GM19455 (cell line): Measurements from ENCODE around the gene KIFC3.
"Not testable (repeated sequence)": the region's sequence is repeated elsewhere in the genome, so short reads cannot be mapped to it uniquely, and the experiment has no call there.

Source experiments
- ATAC-seq: cut with Tn5 transposase; IDR thresholded peaks from one replicate; pipeline ENCODE4 v1.9.1; 2021; ENCODE audit not compliant: unreplicated experiment

The KIFC3 gene

GRCh38 chr16:57826052-57826451 is 23.8 kb upstream of the KIFC3 start:
- no peak for ATAC-seq

DNA sequence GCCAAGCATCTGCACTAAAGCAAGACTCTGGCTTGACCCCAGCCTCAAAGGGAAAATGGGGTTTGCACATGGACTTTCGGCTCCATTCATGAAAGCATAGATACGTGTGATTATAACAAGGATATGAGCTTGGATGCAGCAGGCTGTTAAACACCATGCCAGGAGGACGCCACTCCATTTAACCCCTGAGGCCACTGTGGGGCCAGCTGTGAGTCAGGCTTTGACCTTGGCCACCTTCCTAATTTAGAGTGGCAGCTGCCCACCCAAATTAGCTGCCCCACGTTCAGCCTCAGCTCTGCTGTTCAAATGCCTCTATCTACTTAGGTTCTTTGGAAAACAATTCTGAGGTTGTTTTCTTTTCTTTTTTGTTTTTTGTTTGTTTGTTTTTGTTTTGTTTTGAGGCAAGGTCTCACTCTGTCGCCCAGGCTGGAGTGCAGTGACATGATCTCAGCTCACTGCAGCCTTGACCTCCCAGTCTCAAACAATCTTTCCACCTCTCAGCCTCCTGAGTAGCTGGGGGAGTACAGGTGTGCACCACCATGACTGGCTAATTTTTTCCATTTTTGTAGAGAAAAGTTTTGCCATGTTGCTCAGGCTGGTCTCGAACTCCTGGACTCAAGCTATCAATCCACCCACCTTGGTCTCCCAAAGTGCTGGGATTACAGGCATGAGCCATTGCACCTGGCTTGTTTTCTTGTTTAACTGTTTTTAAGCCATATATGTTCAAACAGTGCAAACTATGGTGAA is 23.2 kb upstream of the KIFC3 start:
- ATAC-seq = no peak

DNA sequence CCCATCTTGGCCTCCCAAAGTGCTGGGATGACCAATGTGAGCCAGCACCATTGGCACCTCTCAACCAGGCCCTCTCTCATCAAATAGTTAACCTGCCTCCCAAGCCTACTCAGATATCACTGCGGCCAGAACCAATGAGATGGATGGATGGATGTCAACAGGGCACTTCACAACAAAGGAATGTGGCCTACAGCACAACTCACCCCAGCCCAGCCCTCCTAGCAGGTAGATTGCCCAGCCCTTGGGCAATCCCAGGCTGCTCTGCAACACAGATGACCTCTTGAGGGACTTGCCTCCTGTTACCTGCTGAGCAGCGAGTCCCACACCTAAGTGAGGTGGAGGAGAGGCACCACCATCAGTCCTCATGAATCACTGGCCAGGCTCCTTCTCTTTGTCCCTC is 22.6 kb upstream of the KIFC3 start:
- ATAC-seq = no peak

DNA sequence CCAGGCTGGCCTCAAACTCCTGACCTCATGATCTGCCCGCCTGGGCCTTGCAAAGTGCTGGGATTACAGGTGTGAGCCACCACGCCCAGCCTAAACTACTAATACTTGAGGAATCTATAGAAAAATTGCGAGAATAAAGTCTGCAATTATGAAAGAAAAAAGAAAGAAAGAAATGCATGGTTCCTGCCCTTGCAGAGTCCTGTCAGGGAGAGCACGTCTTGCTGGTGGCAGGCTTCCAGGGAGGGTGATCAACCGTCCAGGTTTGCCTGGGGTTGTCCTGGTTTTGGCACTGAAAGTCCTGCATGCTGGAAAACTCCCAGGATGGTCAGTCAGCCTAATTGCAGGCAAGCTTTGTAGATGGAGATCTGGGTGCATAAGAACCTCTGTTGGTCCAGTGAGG is 21.5 kb upstream of the KIFC3 start:
- no peak for ATAC-seq

DNA sequence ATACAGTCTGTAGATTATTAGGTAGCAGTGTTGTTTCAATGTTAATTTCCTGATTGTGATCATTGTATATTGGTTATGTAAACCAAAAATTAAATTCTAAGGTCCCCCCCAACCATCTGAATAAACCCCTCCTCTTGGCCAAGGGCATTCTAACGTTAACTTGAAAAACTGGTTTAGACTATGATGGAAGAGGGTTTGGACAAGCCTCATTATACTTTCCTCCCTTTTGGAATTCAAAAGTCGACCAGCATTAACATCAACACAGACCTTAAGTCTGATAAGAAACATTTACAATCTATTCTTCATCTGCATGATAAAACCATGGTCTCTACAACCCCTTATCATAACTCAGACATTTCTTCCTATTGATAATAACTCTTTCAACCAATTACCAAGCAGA is 20.6 kb upstream of the KIFC3 start:
- no peak for ATAC-seq

GRCh38 chr16:57822018-57822553 is 19.8 kb upstream of the KIFC3 start:
- ATAC-seq = no peak

- no peak for ATAC-seq
These were observed 19.1 kb upstream of the KIFC3 start for GRCh38 chr16:57821149-57821971.

- no peak for ATAC-seq
These were observed 16.2 kb upstream of the KIFC3 start for GRCh38 chr16:57818377-57819064.

DNA sequence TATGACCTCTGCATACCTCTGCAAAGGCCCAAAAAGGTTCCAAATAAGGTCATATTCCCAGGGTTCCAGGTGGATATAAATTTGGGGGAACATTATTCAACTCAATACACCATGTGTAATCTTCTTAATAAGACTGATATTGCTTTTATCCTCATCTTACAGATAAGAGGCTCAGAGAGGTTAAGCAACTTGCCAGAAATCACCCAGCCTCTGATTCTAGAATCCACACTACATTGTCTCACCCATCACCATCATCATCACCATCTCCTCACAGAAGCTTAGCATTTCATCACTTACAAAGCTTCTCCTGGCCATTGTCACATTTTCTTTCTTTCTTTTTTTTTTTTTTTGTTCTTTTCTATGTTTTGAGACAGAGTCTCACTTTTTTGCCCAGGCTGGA is 15.4 kb upstream of the KIFC3 start:
- no peak for ATAC-seq

- no peak for ATAC-seq
These were observed 13.9 kb upstream of the KIFC3 start for GRCh38 chr16:57815987-57816745.

DNA sequence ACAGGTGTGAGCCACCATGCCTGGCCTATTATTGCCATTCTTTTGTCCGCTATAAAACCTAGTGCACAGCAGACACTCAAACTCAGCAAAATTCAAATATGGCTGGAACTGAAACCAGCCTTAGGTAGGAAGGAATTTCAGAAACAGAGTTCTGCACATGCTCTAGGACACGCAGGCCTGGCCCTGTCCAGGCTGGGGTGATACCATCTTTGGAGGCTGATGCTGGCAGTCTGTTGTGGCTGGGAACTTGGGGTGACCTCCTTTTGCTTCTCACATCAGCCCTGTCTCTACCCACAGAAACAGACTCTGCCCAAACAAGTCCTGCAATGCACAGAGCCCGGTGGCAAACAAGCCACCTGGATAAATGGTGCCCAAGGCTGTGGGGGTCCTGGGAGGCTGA is 12.6 kb upstream of the KIFC3 start:
- ATAC-seq = no peak

GRCh38 chr16:57813466-57813865 is 11.2 kb upstream of the KIFC3 start:
- no peak for ATAC-seq

- not testable (repeated sequence) for ATAC-seq
These were observed 9.0 kb upstream of the KIFC3 start for GRCh38 chr16:57811340-57811739.

- ATAC-seq = peak; percentile 99
These were observed 8.1 kb upstream of the KIFC3 start for GRCh38 chr16:57810197-57811031.

- peak; percentile 18 for ATAC-seq
These were observed 7.2 kb upstream of the KIFC3 start for GRCh38 chr16:57809276-57810196.

GRCh38 chr16:57808589-57809228 is 6.4 kb upstream of the KIFC3 start:
- ATAC-seq = no peak

DNA sequence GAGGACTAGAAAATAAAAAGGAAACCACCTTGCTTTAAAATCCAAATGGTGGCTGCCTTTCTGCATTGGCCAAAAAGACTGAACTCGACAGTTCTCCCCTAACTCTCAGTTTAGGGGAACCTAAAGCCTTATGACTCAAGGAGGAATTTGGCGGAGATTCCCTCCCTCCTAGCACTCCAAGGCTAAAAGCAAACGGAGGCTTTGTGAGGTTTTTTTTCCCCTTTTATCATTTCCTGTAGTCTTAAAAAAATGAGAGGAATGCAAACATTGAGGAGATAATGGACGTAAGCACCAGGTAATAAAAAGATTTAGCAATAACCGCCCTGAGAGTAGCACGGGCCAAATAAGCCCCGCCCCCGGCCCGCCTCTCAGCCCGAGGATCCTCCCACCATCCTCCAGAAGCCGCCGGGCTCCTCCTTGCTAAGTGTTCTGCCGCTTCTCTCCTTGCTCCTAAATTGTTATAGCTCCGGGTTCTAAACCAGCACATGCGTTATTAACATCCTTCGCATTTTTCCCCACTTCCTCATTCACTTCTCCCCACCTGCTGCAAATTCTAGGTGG is 5.8 kb upstream of the KIFC3 start:
- ATAC-seq = no peak
